Measurements from ENCODE around the gene RPS28.
A peak's percentile ranks its signal among the peaks of the same experiment; 100 is the strongest.

The RPS28 gene

DNA sequence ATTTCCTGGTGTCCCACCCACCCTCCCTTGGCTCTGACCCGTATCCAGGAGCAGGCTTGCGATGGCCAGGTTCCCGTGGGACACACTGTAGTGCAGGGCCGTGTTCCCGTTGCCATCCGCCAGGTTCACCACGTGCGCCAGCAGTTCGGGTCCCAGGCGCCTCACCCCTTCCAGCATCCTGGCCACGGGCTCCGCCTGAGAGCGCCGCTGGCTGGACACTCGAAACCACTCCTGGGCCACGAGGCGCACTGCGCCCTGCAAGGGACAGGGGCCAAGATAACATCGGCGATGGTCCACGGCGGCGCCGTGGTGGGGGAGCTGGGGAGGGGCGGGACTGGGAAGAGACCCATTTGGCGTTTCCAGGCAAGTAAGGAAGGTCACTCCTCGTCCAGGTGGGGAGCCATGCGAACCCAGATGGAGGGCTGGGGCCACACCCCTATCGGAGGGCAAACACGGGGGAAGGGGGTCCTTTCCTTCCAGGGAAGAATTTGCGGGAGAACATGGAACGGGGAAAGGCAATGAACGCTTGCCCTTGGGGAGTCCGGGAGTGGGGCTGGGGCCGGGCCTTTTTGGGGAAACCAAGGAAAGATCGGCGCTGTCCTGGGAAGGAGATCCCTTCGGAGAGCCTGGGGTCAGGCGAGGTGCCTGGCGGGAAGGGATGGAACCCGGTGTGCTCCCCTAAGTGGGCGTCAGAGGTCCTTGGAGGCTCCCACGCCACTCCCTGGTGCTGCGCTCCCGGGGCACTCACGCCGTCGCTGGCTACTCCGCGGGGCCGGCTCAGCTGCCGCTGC lies 11.9 kb downstream of the RPS28 start:
- DNase-seq (ENCODE audit: low read depth): no peak
- H3K4me3 ChIP-seq (ENCODE audit: low read depth, low read length): no peak overlapping the region

DNA sequence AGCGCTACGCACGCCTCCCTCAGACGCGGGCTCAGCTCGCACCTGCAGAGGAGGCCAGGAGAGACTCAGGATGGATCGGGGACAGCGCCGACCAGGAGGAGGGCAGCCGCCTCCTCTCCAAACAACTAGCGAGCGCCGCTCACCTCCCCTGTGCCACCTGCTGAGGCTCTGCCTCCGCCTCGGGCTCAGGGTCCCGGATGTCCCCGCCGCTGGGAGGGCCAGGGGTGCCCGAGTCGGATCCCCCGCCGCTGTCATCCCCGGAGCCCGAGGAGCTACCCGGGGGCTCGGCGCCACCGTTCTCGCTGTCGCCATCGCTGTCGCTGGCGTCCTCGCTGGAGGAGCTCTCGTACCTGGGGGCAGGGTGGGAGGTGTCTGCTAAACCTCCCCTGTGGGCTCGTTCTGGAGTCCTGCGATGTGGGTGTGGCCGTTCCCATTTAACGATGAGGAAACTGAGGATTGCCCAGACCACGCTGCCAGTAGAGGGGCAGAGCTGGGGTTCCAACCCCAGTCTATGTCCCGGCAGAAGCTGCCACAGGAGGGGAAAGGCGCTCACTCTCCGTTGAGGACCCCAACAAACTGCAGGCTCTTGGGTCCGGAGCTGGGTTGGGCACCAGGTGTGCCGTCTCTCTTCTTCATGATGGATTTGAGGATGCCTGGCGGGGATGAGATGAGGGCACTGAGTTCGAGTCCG lies 12.6 kb downstream of the RPS28 start:
- no peak for DNase-seq (ENCODE audit: low read depth)
- TF ChIP-seq, protein P1, sequence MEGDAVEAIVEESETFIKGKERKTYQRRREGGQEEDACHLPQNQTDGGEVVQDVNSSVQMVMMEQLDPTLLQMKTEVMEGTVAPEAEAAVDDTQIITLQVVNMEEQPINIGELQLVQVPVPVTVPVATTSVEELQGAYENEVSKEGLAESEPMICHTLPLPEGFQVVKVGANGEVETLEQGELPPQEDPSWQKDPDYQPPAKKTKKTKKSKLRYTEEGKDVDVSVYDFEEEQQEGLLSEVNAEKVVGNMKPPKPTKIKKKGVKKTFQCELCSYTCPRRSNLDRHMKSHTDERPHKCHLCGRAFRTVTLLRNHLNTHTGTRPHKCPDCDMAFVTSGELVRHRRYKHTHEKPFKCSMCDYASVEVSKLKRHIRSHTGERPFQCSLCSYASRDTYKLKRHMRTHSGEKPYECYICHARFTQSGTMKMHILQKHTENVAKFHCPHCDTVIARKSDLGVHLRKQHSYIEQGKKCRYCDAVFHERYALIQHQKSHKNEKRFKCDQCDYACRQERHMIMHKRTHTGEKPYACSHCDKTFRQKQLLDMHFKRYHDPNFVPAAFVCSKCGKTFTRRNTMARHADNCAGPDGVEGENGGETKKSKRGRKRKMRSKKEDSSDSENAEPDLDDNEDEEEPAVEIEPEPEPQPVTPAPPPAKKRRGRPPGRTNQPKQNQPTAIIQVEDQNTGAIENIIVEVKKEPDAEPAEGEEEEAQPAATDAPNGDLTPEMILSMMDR (IDR thresholded peaks at IDR 0.05; ENCODE audit: control insufficient read depth, extremely low read depth, insufficient read depth): no peak
- peak overlapping the region; percentile 44 for H3K4me3 ChIP-seq (ENCODE audit: low read depth, low read length)

More for the DNA sequence above, 11.9 kb downstream of the RPS28 start:
- TF ChIP-seq, protein P1 (IDR thresholded peaks at IDR 0.05; ENCODE audit: control insufficient read depth, extremely low read depth, insufficient read depth): no peak

DNA sequence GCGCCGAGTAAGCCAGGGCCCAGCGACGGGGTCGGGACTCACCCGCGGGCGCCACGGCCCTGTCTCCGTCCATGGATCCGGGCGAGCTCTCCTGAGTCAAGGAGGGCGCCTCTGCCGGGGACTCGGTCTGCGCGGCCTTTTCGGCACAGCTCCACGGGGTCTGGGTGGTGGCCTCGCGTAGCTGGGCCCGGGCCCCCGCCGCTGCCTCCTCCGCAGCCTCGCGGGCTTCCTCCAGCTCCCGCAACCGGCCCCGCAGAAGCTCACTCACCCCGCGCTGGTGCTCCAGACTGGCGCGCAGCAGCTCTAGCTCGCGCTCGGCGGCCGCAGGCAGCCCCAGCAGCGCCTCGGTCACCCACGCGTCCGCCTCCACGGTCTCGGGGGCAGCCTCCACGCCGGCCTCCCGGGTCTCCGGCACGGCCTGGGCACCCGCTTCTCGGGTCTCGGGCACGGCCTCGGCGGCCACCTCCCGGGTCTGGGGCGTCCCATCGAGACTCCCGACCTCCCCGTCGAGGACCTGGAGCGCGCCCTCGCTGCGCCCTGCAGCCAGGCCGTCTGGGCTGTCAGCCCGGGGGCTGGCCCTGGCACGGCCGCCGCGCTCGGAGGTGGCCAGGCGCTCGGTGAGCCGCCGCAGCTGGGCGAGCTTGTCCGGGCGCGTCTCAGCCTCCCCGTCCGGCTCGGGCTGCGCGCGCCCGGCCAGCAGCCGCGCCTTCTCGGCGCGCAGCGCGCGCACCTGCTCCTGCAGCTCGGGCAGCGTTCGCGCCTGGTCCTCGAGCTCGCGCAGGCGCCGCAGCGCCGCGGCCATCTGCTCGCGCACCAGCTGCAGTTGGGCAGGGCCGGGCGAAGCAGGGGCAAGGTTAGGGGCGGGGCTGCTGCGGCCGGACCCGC lies 13.4 kb downstream of the RPS28 start:
- TF ChIP-seq, protein P1 (IDR thresholded peaks at IDR 0.05; ENCODE audit: control insufficient read depth, extremely low read depth, insufficient read depth): no peak
- peak; percentile 64 for DNase-seq (ENCODE audit: low read depth)
- H3K4me3 ChIP-seq (ENCODE audit: low read depth, low read length): peak overlapping the region; percentile 44

DNA sequence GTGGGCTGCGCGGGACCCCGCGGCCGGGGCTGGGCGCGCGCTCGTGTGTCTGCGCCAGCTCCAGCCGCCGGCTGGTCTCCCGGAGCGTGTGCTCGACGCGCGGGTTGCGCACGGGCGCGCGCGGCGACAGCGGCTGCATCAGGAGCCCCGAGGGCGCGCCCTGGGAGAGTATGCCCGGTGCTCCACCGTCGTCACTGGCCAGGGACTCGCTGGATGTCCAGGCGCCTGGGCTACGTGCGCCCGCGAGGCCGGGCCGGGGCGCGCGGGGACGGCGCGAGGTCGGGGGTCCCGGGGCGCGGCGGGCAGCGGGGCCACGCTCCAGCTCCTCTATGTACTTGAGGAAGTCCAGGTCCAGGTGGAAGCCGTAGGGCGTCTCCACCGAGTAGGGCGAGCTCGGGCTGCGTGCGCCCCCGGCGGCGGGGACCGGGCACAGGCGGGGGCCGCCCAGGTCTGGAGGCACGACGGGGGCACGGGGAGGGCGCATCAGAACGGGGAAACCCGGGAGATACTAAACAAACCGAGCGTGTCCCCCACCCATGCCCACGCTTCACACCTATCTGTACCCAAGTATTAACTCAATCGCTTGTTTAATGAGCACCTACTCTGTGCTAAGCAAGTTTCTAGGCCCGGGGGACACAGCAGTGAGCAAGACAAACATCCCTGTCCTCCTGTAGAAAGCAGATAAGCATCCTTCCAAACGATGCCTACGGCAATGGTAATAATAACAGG lies 14.2 kb downstream of the RPS28 start:
- no peak for DNase-seq (ENCODE audit: low read depth)
- TF ChIP-seq, protein P1 (IDR thresholded peaks at IDR 0.05; ENCODE audit: control insufficient read depth, extremely low read depth, insufficient read depth): peak; percentile 18; the same call in 1 of the 2 replicates
- H3K4me3 ChIP-seq (ENCODE audit: low read depth, low read length): peak overlapping the region; percentile 25

DNA sequence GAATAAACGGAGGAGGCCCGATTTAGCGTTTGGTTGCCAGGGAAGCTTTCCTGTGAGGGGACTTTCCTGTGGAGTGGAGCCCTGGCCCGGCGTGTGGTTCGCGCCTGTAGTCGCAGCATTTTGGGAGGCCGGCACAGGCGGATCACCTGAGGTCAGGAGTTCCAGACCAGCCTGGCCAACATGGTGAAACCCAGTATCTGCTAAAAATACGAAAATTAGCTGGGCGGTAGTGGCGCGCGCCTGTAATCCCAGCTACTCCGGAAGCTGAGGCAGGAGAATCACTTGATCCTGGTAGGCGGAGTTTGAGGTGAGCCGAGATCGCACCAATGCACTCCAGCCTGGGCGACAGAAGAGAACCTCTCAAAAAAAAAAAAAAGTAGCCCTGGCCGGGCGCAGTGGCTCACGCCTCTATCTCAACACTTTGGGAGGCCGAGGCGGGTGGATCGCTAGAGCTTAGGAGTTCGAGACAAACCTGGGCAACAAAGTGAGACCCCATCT lies 14.8 kb downstream of the RPS28 start:
- TF ChIP-seq, protein P1 (IDR thresholded peaks at IDR 0.05; ENCODE audit: control insufficient read depth, extremely low read depth, insufficient read depth): no peak
- DNase-seq (ENCODE audit: low read depth): no peak
- H3K4me3 ChIP-seq (ENCODE audit: low read depth, low read length): no peak overlapping the region

DNA sequence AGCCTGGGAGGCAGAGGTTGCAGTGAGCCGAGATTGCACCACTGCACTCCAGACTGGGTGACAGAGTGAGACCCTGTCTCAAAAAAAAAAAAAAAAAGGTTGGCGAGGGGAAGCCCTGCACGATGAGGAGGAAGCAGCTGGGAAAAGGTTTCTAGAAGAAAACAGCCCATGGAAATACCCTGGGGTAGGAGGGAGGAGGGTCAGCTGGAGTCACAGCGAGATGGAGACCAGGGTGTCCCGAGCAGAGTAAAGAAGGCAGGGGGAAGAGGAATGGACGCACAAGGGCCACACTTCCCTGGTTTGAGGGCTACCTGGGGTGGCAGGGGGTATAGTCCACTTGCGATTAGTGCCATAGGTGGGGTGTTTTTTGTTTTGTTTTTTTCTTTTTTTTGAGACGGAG lies 15.4 kb downstream of the RPS28 start:
- H3K4me3 ChIP-seq (ENCODE audit: low read depth, low read length): no peak overlapping the region
- TF ChIP-seq, protein P1 (IDR thresholded peaks at IDR 0.05; ENCODE audit: control insufficient read depth, extremely low read depth, insufficient read depth): no peak
- no peak for DNase-seq (ENCODE audit: low read depth)
